Keratinocyte (primary cell): ENCODE measurements around the gene C4orf36.

Source experiments
- CTCF ChIP-seq, 3 experiments: IDR thresholded peaks in 1 of 3; conservative IDR thresholded peaks in 1 of 3; optimal IDR thresholded peaks in 1 of 3; 2 replicates in 2 of 3; 3 replicates in 1 of 3; pipeline versions ENCODE3 to v1.5.1; 2011; ENCODE audit warnings: low read length in 3 of 3, mild to moderate bottlenecking in 3 of 3, moderate library complexity in 2 of 3, control low read depth in 1 of 3, inconsistent platforms in 1 of 3; ENCODE audit not compliant: insufficient read depth in 2 of 3; ENCODE audit errors: extremely low read depth in 1 of 3
- EZH2 ChIP-seq: IDR thresholded peaks from one replicate; pipeline ENCODE4 v1.6.1; 2012; ENCODE audit warnings: inconsistent platforms, mild to moderate bottlenecking, low read length, moderate library complexity

DNA sequence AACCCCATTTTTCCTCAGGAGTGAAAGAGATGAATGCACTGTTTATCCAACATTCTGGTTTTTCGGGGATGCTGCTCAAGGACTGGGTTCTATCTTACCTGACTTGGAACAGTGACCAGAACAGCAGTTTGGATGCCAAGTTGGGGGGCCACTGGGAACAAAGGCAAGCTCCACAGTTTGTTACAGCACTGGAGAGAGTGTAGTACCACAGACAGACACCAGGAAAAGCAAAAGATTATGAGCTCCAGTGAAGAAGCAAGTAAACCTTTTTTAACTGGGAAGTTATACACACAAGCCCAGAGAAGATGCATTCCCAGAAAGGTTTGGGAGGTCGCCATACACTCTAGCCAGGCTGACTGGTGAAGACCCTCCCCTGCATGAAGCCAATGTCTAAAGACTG, 13.6 kb downstream of the C4orf36 start:
- TF ChIP-seq CTCF (optimal IDR thresholded peaks at IDR 0.05 in 1 of 3, IDR thresholded peaks at IDR 0.05 in 1 of 3, conservative IDR thresholded peaks at IDR 0.05 in 1 of 3; ENCODE audit: extremely low read depth in 1 of 3, insufficient read depth in 2 of 3, low read length in 3 of 3) (no peak), EZH2 (no peak)
